ENCODE measurements around the gene COQ10B.

COQ10B gene

GRCh38 chr2:197514754-197515153 lies 61.4 kb downstream of the COQ10B start:
- no peak for TF ChIP-seq Cebpa-rat (IDR thresholded peaks at IDR 0.05)
- peak overlapping the region; percentile 91 for H3K4me3 ChIP-seq
- H3K9me3 ChIP-seq, result peaks cover 17% of the 10 kb centered on the region
- H4K20me1 ChIP-seq, result peaks cover 35% of the 10 kb centered on the region
- peak overlapping the region; percentile 87 for H3K4me2 ChIP-seq
- H3K4me1 ChIP-seq, result peaks cover 21% of the 10 kb centered on the region
- no peaks in the 10 kb centered on the region for H3K27me3 ChIP-seq
- H3K27ac ChIP-seq, result peak overlapping the region; percentile 91
- H3K9ac ChIP-seq, result peak overlapping the region; percentile 96
- peaks cover 24% of the 10 kb centered on the region for H3K36me3 ChIP-seq

GRCh38 chr2:197515315-197515738 lies 62.0 kb downstream of the COQ10B start:
- Histone ChIP-seq H3K4me2 (peak overlapping the region; percentile 87), H3K4me3 (peak overlapping the region; percentile 91), H4K20me1 (peaks cover 40% of the 10 kb centered on the region), H3K27ac (peak overlapping the region; percentile 91), H3K9me3 (peaks cover 23% of the 10 kb centered on the region), H3K36me3 (peaks cover 25% of the 10 kb centered on the region), H3K4me1 (peaks cover 21% of the 10 kb centered on the region), H3K27me3 (no peaks in the 10 kb centered on the region), H3K9ac (peak overlapping the region; percentile 96)
- no peak for TF ChIP-seq Cebpa-rat (IDR thresholded peaks at IDR 0.05)

- peaks cover 21% of the 10 kb centered on the region for H3K4me1 ChIP-seq
- peak within 1 kb of the TSS; percentile 87 for H3K4me2 ChIP-seq
- peak within 1 kb of the TSS; percentile 91 for H3K4me3 ChIP-seq
- H3K27ac ChIP-seq, result peak within 1 kb of the TSS; percentile 91
- no peaks in the 10 kb centered on the region for H3K27me3 ChIP-seq
- peaks cover 45% of the 10 kb centered on the region for H4K20me1 ChIP-seq
- peak within 1 kb of the TSS; percentile 96 for H3K9ac ChIP-seq
- TF ChIP-seq Cebpa-rat (IDR thresholded peaks at IDR 0.05), result no peak
- H3K9me3 ChIP-seq, result peaks cover 28% of the 10 kb centered on the region
- H3K36me3 ChIP-seq, result peaks cover 28% of the 10 kb centered on the region
These were observed 62.5 kb downstream of the COQ10B start, which contains the start of gene MOB4 for GRCh38 chr2:197515739-197516392. Gene MOB4, plus strand, starts transcription at chr2:197516066. Its CDS starts 21 bp downstream, at chr2:197516087.

GRCh38 chr2:197516393-197516761 lies 63.0 kb downstream of the COQ10B start:
- peak overlapping the region; percentile 96 for H3K9ac ChIP-seq
- H3K9me3 ChIP-seq, result peaks cover 33% of the 10 kb centered on the region
- no peak for TF ChIP-seq Cebpa-rat (IDR thresholded peaks at IDR 0.05)
- H3K36me3 ChIP-seq, result peaks cover 33% of the 10 kb centered on the region
- H3K4me3 ChIP-seq, result peak overlapping the region; percentile 91
- H3K27me3 ChIP-seq, result no peaks in the 10 kb centered on the region
- H4K20me1 ChIP-seq, result peaks cover 49% of the 10 kb centered on the region
- H3K27ac ChIP-seq, result peak overlapping the region; percentile 91
- H3K4me2 ChIP-seq, result peak overlapping the region; percentile 87
- H3K4me1 ChIP-seq, result peaks cover 21% of the 10 kb centered on the region

GRCh38 chr2:197517150-197517549 lies 63.8 kb downstream of the COQ10B start:
- peak overlapping the region; percentile 96 for H3K9ac ChIP-seq
- peaks cover 41% of the 10 kb centered on the region for H3K9me3 ChIP-seq
- TF ChIP-seq Cebpa-rat (IDR thresholded peaks at IDR 0.05), result no peak
- peaks cover 21% of the 10 kb centered on the region for H3K4me1 ChIP-seq
- H3K27me3 ChIP-seq, result no peaks in the 10 kb centered on the region
- H3K4me3 ChIP-seq, result peak overlapping the region; percentile 91
- peaks cover 49% of the 10 kb centered on the region for H4K20me1 ChIP-seq
- H3K36me3 ChIP-seq, result peaks cover 41% of the 10 kb centered on the region
- peak overlapping the region; percentile 87 for H3K4me2 ChIP-seq
- no peak overlapping the region for H3K27ac ChIP-seq

Measured in BLaER1 (cell line).